ENCODE measurements around the gene HDAC4.

The HDAC4 gene

DNA sequence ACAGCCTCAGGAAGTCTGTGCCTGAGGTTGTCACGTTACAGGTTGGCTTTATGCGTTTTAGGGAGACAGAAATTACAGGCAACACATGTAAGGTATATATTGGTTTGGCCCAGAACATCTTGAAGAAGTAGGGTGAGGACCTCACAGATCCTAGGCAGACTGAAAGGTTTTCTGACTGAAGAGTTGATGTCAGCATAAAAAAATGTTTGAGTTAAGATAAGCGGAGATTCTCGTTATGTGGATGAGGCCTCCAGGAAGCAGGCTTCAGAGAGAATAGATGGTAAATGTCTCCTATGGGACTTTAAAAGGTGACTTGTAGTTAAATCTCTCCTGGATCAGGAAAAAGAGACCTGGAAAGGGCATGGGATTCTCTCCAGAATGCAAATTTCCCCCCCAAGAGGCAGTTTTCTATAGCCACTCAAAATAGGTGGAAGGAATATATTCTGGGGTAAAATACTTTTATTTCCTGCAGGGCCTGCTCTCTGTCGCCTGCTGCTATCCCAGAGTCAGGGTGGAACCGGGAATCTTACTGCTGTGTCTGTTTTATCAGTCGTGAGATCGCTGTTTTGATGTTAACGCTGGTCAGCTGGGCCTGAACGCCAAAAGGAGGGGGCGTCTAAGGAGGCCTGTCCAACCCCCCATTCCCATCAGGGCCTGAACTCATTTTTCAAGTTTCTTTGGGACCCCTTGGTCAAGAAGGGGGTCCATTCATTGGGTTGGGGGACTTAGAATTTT, 171.1 kb downstream of the HDAC4 start:
- no peak for DNase-seq

DNA sequence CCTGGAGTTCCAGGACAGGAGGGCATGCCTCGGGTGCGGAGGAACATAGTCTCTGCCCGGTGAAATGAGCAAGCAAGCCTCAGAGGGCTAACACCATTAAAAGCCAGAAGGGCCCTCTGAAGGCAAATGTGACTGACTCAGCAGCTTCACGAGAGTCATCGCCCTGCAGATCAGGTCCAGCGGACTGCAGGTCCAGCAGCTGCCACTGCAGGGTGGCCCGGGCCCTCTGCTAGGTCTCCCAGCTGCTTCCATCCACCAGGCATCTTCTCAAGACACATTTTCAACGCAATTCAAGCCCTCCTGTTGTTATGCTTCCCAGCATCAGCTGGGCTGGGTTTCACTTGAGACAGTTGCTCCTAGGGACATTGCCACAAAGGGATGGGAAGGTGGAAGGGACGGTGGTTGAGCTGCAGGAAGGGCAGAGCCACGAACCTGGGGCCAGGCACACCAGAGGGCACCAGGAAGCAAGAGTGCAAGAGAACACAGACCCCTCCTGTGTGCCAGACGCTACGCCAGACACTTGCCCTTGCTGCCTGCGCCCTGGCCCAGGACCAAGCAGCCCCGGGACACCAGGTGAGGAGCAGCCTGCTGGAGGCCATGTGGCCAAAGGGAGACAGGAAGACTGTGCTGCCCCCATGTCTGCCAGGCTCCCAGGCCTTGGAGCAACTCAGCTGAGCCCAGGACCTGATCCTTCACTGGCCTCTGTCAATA, 173.0 kb downstream of the HDAC4 start:
- DNase-seq = peak; percentile 8

DNA sequence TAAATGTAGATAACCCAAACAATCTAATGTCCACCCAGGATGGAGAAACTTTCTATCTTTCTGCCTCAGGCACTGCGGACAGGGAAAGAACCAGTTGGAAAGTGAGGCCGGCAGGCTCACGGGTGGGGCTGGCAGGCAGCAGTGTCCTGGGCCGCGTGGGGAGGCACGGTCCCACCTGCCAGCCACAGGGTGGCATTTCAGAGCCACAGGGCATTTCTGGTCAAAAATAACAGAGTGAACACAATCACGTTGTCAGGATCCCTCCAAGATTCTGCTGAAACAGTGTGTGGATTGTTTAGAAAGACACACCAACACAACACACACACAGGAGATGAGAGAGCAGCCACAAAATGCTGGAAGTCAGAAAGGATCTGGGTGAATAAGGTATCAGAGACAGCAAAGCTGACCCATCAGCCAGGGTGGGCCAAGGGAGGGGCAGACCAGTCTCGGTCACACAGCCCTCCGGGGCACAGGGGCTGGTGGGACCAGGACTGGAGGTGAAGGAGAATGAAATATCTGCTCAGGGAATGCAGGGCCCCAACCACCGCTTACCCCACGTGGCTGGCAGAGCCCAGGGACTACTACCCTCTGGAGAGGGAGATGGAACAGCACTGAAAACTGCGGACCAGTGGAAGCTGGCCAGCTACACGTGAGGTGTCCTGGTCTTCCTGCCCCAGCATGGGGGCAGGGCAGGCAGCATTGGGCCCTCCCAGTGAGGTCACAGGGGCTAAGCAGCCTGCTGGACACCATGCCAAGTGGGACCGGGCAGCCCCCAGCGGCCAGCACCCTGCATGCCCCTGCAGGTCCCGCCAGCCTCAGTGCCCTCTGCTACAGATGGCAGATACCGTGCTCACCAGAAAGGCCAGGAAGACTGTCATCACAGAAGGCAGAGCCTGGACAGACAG, 173.9 kb downstream of the HDAC4 start:
- no peak for DNase-seq

DNA sequence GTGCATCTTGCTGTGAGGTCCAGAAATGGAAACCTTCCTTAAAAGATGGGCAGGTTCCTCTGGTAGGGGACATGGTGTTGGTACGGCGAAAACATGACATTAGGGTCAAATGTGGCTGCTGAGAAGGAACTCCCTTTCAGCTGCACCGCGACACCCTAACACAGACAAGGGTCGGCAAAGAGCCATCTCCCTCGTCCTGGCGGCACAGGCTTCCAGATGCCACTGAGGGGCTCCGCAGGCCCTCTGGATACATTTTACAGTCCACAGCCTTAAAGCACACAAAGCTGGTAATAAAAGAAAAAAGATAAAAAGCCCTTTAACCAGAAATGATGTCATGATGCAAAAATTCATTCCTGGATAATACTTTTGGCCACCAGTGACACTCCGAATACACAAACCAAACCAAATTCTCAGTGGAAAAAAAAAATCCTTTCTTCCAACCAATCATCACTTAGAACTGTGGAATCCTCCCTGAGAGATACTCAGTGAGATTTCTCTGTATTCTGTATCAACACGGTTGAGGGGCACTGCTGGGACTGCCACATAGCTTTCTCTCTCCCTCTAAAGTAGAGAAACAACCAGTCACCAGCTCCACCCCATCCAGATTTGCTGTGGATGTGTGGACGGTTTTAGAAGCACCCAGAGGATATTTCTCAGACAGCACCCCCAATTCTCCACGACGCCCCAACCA, 174.8 kb downstream of the HDAC4 start:
- DNase-seq = peak; percentile 75

DNA sequence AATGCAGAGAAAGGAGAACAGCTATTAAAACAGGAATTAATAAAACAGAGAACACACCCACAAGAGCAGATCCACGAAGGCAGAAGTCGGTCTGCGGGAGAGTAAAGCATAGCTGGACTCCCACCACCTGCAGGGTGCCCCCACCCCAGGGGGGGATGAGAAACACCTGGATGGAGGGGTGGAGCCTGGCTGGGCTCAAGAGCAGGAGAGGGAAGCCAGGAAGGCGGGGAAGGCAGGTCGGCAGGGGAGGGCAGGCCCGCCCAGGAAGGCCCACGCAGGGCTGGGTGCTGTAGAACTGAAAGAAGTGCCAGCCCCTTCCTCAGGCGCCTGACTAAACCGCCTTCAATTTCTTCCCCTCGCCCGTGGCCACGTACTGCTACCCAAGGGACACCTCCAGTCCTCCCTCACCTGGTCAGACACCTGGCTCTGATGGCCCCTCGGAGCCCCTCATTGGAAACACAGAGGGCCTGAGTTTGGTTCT, 175.4 kb downstream of the HDAC4 start:
- DNase-seq = no peak

DNA sequence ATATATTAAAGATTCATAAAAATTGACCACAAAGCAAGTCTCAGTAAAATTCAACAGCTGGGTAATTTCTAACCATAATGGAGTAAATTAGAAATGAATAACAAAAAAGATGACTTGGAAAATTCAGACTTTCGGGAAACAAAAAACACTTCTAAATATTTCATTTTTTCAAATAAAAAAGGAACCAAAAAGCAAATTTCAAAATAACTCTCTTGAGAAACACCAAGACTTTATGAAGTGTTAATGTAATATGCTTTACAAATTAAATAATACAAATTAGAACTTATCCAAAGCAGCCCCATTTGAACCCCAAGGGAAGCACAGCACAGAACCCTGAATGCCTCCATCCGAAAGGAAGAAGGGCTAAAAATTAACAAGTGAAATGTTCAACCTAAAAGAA, 175.9 kb downstream of the HDAC4 start:
- no peak for DNase-seq

DNA sequence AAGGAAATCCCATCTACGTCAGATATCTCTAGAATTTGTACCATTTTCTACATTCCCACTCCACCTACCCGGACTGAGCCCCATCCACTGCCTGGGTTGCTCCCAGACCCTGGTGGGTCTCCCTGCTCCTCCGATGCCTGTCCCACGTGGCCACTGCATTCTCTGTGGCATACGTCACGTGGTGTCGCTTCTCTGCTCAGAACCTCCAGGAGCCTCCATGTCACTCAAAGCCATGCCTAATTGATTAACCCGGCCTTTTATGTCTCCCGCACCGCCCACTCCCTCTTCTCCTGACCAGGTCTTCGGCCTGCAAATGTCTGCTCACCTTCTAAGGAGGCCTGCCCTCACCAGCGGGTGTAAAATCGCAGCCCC, 176.6 kb downstream of the HDAC4 start:
- DNase-seq = no peak

DNA sequence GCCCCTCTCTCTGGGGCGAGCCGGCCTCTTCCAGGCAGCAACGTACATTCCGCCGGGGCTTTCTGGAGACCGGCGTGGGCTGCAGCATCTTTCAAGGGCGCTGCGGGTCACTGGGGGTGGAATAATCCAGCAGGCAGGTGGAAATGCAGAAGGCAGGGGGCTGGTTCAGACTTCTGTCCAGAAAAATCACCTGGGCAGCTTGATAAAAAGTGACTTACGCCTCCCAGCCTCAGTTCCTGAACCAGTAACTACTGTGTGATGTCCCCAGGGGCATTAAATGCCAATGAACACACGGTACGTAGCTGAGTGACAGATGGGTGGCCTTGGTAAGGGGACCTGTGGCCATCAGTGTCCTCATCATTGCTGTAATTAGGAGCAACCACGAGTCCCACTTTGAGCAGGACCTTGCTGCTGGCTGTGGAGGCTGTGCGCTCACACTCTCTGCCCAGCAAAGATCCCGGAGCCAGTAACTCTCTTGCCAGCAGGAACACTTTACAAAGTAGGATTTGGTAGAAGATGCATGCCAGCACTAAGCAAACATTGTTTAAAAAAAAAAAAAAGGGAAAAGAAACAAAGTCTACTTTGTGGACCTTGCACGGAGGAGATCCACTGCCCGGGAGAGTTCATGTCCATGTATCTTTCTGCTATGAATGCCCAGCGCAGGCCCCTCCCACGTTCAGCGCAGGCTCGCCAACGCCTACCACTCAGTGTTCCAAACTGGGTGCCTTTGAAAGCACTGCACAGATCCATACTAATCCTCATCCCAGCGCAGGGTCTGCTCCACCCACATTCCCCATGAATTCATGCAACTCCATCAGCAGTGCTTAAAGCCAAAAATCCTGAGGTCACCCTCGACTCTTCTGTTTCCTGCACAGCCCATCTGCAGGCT, 177.3 kb downstream of the HDAC4 start:
- no peak for DNase-seq

DNA sequence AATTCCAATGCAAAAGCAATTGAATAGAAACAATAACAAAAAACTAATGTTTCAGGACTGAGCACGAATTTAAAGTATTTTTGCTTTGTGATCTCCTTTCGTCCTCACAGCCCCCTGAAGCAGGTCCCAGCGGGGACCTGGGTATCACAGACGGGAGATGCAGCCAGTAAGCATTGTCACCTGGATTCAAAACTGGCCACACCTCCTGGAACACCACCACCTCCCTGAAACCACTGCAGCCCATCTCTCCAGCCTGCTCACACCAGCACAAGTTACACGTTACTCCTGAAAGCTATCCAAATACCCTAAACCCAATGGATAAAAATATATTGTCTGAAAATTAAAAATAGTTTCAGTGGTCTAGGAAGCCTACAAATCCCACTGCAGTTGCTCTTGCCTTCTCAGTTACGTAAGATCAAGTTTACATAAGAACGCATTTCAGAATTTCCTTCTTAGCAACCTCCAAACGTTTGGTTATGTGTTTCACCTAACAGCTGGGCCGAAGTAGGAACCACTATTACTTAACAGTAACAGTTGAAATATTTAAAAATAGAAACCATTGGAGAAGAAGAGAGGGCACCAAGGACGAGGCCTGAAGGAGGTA, 178.0 kb downstream of the HDAC4 start:
- DNase-seq = no peak

DNA sequence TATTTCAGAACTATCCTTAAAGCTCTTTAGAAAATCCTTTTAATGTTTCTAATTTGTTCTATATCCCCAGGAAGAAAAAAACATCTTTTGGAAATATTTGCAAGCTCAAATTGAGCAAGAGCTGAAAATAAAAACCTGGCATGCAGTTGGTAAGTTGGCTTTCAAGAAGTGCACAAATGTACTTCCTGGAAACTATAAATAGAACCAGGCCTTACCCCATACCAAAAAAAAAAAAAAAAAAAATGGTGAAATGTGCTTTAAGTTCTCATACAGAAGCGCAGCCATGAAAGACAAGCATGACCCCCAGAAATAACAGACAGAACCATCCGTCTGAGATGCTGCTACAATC, 178.5 kb downstream of the HDAC4 start:
- no peak for DNase-seq

DNA sequence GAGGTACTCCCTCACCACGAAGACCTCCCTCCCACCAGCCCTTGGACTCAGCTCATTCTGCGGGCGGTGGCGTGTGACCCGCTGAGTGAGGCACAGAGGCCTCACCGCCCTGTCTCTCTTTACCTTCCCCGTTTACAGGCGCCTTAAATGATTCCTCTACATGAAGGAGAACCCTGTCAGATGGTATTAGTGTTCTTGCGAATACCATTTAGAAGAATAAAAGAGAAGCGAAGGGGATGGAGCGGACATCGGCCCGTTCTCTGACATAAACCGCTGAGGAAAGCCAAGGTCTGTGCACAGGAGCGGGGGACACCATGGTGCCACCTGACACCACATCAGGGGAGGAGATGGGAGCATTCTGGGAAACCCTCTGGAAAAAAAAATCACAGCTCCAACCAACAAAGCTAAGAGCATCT, 179.8 kb downstream of the HDAC4 start:
- DNase-seq = no peak

DNA sequence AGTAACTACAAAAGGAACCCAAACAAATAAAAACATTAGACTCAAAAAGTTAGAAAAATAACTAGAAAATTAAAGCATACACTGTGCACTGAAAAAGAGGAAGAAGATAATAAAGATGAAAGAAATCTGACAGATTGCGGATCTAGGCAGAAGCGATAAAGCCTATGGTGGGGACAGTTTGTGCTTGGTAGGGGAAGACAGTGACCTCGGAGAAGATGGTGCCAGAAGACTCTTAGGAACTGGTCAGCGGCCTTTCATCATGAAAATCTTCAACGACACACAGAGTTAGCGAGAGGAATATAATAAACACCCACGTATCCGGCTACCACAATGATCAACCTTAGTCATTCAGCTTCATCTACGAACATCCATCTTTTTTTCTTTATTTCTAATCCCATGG, 180.5 kb downstream of the HDAC4 start:
- DNase-seq = no peak

DNA sequence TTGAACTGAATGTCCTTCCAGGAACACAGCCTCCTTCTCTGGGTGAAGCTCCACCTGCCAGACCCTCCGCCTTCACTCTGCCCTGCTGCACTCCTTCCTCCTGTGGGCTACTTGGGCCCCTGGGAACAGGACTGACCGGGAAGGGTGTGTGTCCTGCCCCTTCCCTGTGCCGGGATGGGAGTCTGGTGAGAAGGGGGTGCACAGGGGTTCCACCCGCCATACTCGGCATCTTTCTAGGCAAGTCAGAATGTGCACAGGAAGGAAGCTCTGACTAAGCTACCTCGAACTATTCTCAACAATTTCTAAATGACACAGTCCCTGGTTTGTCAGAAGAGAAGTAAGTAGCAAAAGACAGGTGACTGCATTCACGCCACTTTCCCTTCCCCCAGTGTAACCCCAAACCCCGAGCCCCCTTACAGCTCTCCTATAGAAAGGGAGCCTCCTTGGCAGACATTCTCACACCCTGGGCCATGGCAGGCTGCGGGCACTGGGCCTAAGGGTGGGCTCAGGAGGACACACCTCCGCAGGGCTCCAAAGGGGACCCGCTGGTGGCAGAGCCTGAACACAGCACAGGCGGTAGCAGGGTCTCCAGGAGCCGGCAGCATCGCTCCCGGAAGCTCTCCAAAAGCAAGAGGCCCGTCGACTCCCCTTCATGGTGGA, 184.1 kb downstream of the HDAC4 start:
- DNase-seq = no peak

DNA sequence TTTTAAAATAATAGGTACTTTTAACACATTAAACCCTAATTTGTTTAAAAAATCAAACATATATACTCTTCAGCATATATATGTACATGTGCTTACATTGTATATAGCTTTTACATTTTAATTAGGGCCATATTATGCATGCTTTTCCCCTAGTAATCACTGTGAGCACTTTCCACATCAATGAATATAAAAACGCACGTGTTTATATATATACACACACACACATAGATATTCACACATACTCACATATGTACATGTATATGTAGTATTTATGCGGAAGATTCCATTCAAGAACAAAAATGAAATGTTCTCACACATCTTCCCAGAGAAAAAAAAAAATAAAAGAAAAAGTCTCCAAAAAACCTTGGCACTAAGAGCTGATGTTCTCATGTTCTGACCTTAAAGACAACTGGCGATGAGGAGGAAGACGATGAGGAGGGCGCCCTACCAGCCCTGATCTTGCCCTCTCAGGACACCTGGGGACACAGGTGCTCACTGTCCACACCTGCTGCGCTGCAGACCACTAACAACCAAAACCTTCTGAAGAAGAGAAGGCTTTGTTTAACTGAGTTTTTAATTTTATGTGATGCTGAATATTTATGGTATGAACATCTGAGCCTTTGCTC, 184.7 kb downstream of the HDAC4 start:
- DNase-seq = no peak

DNA sequence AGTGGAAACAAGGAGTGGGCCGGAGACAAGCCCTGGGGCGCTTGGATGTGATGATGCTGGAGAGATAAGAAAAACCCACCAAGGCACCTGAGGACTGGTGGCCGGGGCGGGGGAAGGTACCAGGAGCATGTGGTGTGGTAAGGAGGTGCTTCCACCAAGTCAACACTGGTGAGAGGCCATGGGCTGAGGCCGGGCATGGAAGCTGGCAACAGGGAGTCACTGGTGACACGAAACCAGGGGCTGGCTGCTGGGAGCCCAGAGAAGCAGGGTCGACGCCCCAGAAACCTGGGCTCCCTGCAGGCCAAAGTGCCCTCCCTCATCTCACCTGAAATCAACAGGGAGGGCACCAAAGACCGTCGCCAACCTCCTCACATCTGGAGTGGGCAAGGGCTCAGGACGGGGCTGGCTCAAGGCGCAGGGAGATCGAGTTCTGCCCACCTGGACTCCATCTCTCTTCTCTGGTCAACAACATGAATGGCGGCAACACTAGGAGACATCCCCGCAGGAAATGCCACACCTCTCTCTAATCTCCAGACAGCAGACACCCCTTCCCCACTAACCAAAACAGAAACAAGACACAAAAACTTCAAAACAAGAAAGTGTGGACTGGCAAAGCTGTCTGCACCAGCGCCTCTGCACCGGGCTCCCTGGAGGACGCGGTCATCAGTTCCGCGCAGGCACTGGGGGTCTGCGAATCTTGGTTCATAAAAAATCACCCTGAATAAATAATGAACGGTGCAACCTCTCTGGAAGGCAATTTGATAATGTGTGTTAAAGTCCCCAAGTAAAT, 185.5 kb downstream of the HDAC4 start:
- DNase-seq = no peak

DNA sequence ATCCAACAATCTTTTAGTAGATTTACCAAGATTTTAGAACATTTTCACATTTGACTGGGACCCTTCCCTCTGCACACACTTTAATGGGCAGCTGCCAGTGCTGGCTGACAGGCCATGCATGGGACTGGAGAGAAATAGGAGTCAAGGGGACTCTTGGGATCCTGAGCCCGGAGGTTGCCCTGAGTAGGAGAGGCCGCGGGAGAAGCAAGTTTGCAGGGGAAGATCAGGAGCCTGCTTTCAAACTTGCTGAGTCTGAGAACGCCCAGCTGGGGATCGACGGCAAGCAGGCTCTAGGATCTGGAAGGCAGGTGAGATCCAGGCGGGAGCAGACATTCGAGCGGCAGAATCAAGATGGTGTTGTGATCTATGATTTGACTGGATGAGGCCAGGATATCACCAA, 186.1 kb downstream of the HDAC4 start:
- no peak for DNase-seq

DNA sequence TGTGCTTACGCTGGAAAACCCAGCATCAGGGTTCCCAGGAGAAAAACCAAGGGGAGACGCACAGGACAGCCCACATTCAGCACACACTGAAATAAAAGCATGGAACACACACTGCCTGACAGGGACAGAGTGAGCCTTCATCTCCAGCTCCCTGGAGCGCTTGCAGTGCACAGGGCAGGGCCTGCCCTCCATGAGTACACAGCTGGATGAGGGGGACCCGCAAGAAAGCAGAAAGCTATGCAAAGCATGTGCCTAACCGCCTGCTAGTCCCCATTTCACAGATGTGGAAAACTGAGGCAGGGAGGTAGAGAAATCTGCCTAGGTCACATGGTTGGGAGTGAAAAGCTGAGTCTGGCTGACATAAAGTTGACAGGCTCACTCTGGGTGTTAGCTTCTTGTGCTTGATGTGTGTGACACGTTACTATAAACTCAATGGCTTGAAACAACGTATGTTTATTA, 187.1 kb downstream of the HDAC4 start:
- no peak for DNase-seq

DNA sequence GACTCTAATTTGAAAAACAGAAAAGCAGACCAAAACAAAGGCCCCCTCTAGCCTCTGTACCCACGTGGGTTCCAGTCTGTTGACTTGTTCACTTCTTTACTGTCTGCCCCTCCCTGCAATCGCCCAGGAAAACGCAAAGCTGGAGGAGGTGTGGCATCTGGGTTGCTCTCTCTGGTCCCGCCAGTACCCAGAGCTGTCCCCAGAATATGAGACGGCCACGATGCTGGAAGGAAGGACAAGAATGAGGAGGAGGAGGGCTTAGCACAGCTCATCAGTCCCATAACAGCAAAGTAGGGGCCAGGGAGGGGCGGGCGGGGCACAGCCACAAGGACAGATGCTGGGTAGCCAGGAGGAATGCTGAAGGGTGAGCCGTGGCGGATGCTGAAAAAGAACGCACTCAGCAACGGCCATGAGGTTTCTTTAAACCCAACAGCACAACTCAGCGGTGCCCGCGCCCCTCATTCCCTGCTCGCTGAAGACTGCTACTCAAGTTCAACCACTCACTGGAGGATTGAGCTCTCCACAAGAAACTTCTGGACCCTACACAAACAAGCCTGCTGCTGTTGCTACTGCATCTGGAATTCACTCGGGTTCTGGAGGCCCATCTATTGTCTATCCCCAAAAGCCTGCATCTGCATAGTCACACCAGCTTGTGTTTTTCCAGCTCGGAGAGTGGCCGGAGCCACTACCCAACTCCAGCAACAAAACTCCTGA, 187.7 kb downstream of the HDAC4 start:
- DNase-seq = no peak
